ENCODE measurements around the gene LAD1.

The LAD1 gene

GRCh38 chr1:201396861-201397464, 2.2 kb downstream of the LAD1 start:
- Histone ChIP-seq H3K4me2 (peak overlapping the region; percentile 50), H3K4me1 (peaks cover 43% of the 10 kb centered on the region), H4K20me1 (no peaks in the 10 kb centered on the region), H3K4me3 (no peak overlapping the region), H3K9ac (no peak overlapping the region), H3K27ac (no peak overlapping the region), H3K36me3 (no peaks in the 10 kb centered on the region), H3K27me3 (no peaks in the 10 kb centered on the region), H3K9me3 (no peaks in the 10 kb centered on the region)
- TF ChIP-seq Cebpa-rat (IDR thresholded peaks at IDR 0.05) = no peak

- Histone ChIP-seq H3K9me3 (no peaks in the 10 kb centered on the region), H3K4me2 (no peak overlapping the region), H3K9ac (no peak overlapping the region), H3K27ac (no peak overlapping the region), H3K4me3 (no peak overlapping the region), H3K4me1 (peaks cover 48% of the 10 kb centered on the region), H3K27me3 (no peaks in the 10 kb centered on the region), H4K20me1 (no peaks in the 10 kb centered on the region), H3K36me3 (no peaks in the 10 kb centered on the region)
- no peak for TF ChIP-seq Cebpa-rat (IDR thresholded peaks at IDR 0.05)
Observed at GRCh38 chr1:201395936-201396335, 3.2 kb downstream of the LAD1 start.

GRCh38 chr1:201394591-201394990, 4.5 kb downstream of the LAD1 start:
- peak overlapping the region; percentile 45 for H3K4me2 ChIP-seq

GRCh38 chr1:201393076-201393475, 6.0 kb downstream of the LAD1 start:
- no peaks in the 10 kb centered on the region for H4K20me1 ChIP-seq
- H3K27ac ChIP-seq = no peak overlapping the region
- H3K4me3 ChIP-seq = no peak overlapping the region
- peaks cover 48% of the 10 kb centered on the region for H3K4me1 ChIP-seq
- no peaks in the 10 kb centered on the region for H3K9me3 ChIP-seq
- TF ChIP-seq Cebpa-rat (IDR thresholded peaks at IDR 0.05) = no peak
- peak overlapping the region; percentile 7; the same call in 1 of the 2 replicates for H3K4me2 ChIP-seq
- no peaks in the 10 kb centered on the region for H3K27me3 ChIP-seq
- H3K36me3 ChIP-seq = no peaks in the 10 kb centered on the region
- no peak overlapping the region for H3K9ac ChIP-seq

More at GRCh38 chr1:201394591-201394990, 4.5 kb downstream of the LAD1 start:
- peaks cover 48% of the 10 kb centered on the region for H3K4me1 ChIP-seq
- no peaks in the 10 kb centered on the region for H4K20me1 ChIP-seq
- H3K9ac ChIP-seq = no peak overlapping the region
- 0 out of 2 replicates have a peak overlapping the region, but pooled peaks have one; percentile 16 for H3K27ac ChIP-seq
- no peaks in the 10 kb centered on the region for H3K36me3 ChIP-seq
- TF ChIP-seq Cebpa-rat (IDR thresholded peaks at IDR 0.05) = no peak
- H3K27me3 ChIP-seq = no peaks in the 10 kb centered on the region
- no peaks in the 10 kb centered on the region for H3K9me3 ChIP-seq
- no peak overlapping the region for H3K4me3 ChIP-seq

- peaks cover 42% of the 10 kb centered on the region for H3K4me1 ChIP-seq
- H4K20me1 ChIP-seq = no peaks in the 10 kb centered on the region
- no peak overlapping the region for H3K4me2 ChIP-seq
- no peak for TF ChIP-seq Cebpa-rat (IDR thresholded peaks at IDR 0.05)
- H3K27ac ChIP-seq = no peak overlapping the region
- no peak overlapping the region for H3K9ac ChIP-seq
- H3K9me3 ChIP-seq = no peaks in the 10 kb centered on the region
- no peaks in the 10 kb centered on the region for H3K27me3 ChIP-seq
- H3K36me3 ChIP-seq = no peaks in the 10 kb centered on the region
- no peak overlapping the region for H3K4me3 ChIP-seq
Observed at GRCh38 chr1:201391651-201392511, 7.2 kb downstream of the LAD1 start.

GRCh38 chr1:201391225-201391624, 7.9 kb downstream of the LAD1 start:
- Histone ChIP-seq H3K4me1 (peaks cover 35% of the 10 kb centered on the region), H3K36me3 (no peaks in the 10 kb centered on the region), H3K9me3 (no peaks in the 10 kb centered on the region), H3K27me3 (no peaks in the 10 kb centered on the region), H3K27ac (no peak overlapping the region), H3K9ac (no peak overlapping the region), H4K20me1 (no peaks in the 10 kb centered on the region), H3K4me2 (no peak overlapping the region), H3K4me3 (no peak overlapping the region)
- TF ChIP-seq Cebpa-rat (IDR thresholded peaks at IDR 0.05) = no peak

GRCh38 chr1:201389051-201389450, 10.1 kb downstream of the LAD1 start:
- H3K36me3 ChIP-seq = no peaks in the 10 kb centered on the region
- H3K9me3 ChIP-seq = no peaks in the 10 kb centered on the region
- TF ChIP-seq Cebpa-rat (IDR thresholded peaks at IDR 0.05) = no peak
- H3K9ac ChIP-seq = no peak overlapping the region
- no peak overlapping the region for H3K27ac ChIP-seq
- H3K27me3 ChIP-seq = no peaks in the 10 kb centered on the region
- no peak overlapping the region for H3K4me2 ChIP-seq
- H3K4me3 ChIP-seq = no peak overlapping the region
- no peaks in the 10 kb centered on the region for H4K20me1 ChIP-seq
- H3K4me1 ChIP-seq = peaks cover 25% of the 10 kb centered on the region

GRCh38 chr1:201386208-201386607, 12.9 kb downstream of the LAD1 start:
- Histone ChIP-seq H3K9me3 (no peaks in the 10 kb centered on the region), H3K27me3 (no peaks in the 10 kb centered on the region), H3K4me3 (no peak overlapping the region), H3K4me1 (0 out of 2 replicates have a peak, but pooled peaks cover 5% of the 10 kb centered on the region), H3K27ac (no peak overlapping the region), H3K4me2 (no peak overlapping the region), H3K9ac (no peak overlapping the region), H4K20me1 (no peaks in the 10 kb centered on the region), H3K36me3 (no peaks in the 10 kb centered on the region)
- TF ChIP-seq Cebpa-rat (IDR thresholded peaks at IDR 0.05) = no peak

GRCh38 chr1:201385299-201385891, 13.7 kb downstream of the LAD1 start:
- Histone ChIP-seq H3K9me3 (no peaks in the 10 kb centered on the region), H3K4me1 (0 out of 2 replicates have a peak, but pooled peaks cover 5% of the 10 kb centered on the region), H3K4me2 (no peak overlapping the region), H3K27me3 (no peaks in the 10 kb centered on the region), H3K27ac (no peak overlapping the region), H3K36me3 (no peaks in the 10 kb centered on the region), H3K4me3 (no peak overlapping the region), H3K9ac (no peak overlapping the region), H4K20me1 (no peaks in the 10 kb centered on the region)
- TF ChIP-seq Cebpa-rat (IDR thresholded peaks at IDR 0.05) = no peak

GRCh38 chr1:201384406-201384782, 14.7 kb downstream of the LAD1 start:
- no peaks in the 10 kb centered on the region for H4K20me1 ChIP-seq
- TF ChIP-seq Cebpa-rat (IDR thresholded peaks at IDR 0.05) = no peak
- H3K9me3 ChIP-seq = no peaks in the 10 kb centered on the region
- no peak overlapping the region for H3K27ac ChIP-seq
- no peaks in the 10 kb centered on the region for H3K27me3 ChIP-seq
- no peak overlapping the region for H3K4me3 ChIP-seq
- 0 out of 2 replicates have a peak, but pooled peaks cover 5% of the 10 kb centered on the region for H3K4me1 ChIP-seq
- no peak overlapping the region for H3K9ac ChIP-seq
- no peak overlapping the region for H3K4me2 ChIP-seq
- H3K36me3 ChIP-seq = no peaks in the 10 kb centered on the region

Data from BLaER1 (cell line).